Measurements from ENCODE around the gene NMNAT2. TPM values are rescaled to one million over a fixed set of nuclear protein-coding genes. Genes with fewer than 3 reads are reported as not detected.

NMNAT2 gene
- total RNA-seq, 2 donors from 2014 or later, result 0.27 to 1.4 TPM

GRCh38 chr1:183290628-183291027 is 127.6 kb downstream of the NMNAT2 start:
- Histone ChIP-seq H3K27me3 (no peaks in the 10 kb centered on the region), H3K9me3 (no peaks in the 10 kb centered on the region), H3K4me3 (no peak overlapping the region), H3K27ac (no peak overlapping the region), H3K36me3 (no peaks in the 10 kb centered on the region), H3K9ac (ENCODE audit: low read depth in 2 of 2, low read length in 2 of 2) (no peak overlapping the region), H3K4me1 (no peaks in the 10 kb centered on the region)
- no peak for DNase-seq
- no peak for TF ChIP-seq CTCF (IDR thresholded peaks at IDR 0.05)
- intact Hi-C loops (cut with DNase I), result no loop called here

GRCh38 chr1:183289051-183289496 is 129.1 kb downstream of the NMNAT2 start:
- Histone ChIP-seq H3K4me3 (no peak overlapping the region), H3K27me3 (no peaks in the 10 kb centered on the region), H3K27ac (no peak overlapping the region), H3K9me3 (no peaks in the 10 kb centered on the region), H3K36me3 (no peaks in the 10 kb centered on the region), H3K9ac (ENCODE audit: low read depth in 2 of 2, low read length in 2 of 2) (no peak overlapping the region), H3K4me1 (no peaks in the 10 kb centered on the region)
- no peak for DNase-seq
- intact Hi-C loops (cut with DNase I), result no loop called here
- TF ChIP-seq CTCF (IDR thresholded peaks at IDR 0.05), result no peak

GRCh38 chr1:183288583-183288982 is 129.6 kb downstream of the NMNAT2 start:
- no peak for TF ChIP-seq CTCF (IDR thresholded peaks at IDR 0.05)
- DNase-seq, result no peak
- Histone ChIP-seq H3K4me1 (no peaks in the 10 kb centered on the region), H3K27me3 (no peaks in the 10 kb centered on the region), H3K9me3 (no peaks in the 10 kb centered on the region), H3K4me3 (no peak overlapping the region), H3K27ac (no peak overlapping the region), H3K36me3 (no peaks in the 10 kb centered on the region), H3K9ac (ENCODE audit: low read depth in 2 of 2, low read length in 2 of 2) (no peak overlapping the region)
- intact Hi-C loops (cut with DNase I), result no loop called here

- TF ChIP-seq CTCF (IDR thresholded peaks at IDR 0.05), result no peak
- Histone ChIP-seq H3K9ac (ENCODE audit: low read depth in 2 of 2, low read length in 2 of 2) (no peak overlapping the region), H3K27me3 (no peaks in the 10 kb centered on the region), H3K9me3 (no peaks in the 10 kb centered on the region), H3K4me1 (no peaks in the 10 kb centered on the region), H3K4me3 (no peak overlapping the region), H3K27ac (no peak overlapping the region), H3K36me3 (no peaks in the 10 kb centered on the region)
- intact Hi-C loops (cut with DNase I), result no loop called here
- no peak for DNase-seq
Observed at GRCh38 chr1:183287191-183287675, 130.9 kb downstream of the NMNAT2 start.

GRCh38 chr1:183285746-183286145 is 132.4 kb downstream of the NMNAT2 start:
- H3K27ac ChIP-seq, result no peak overlapping the region
- H3K27me3 ChIP-seq, result no peaks in the 10 kb centered on the region
- no peak overlapping the region for H3K9ac ChIP-seq (ENCODE audit: low read depth in 2 of 2, low read length in 2 of 2)
- H3K4me1 ChIP-seq, result no peaks in the 10 kb centered on the region
- H3K4me3 ChIP-seq, result no peak overlapping the region
- intact Hi-C loops (cut with DNase I), result no loop called here
- no peak for TF ChIP-seq CTCF (IDR thresholded peaks at IDR 0.05)
- H3K9me3 ChIP-seq, result no peaks in the 10 kb centered on the region
- no peaks in the 10 kb centered on the region for H3K36me3 ChIP-seq
- DNase-seq, result no peak

All from colonic mucosa (tissue), 4 donors.